H1 (cell line): ENCODE measurements around the gene CFAP206. TPM values are rescaled to one million over a fixed set of nuclear protein-coding genes. Genes with fewer than 3 reads are reported as not detected.

Experiments
- CTCF ChIA-PET: fragments of 300-600 bp; sonication (Branson Sonifier 250); formaldehyde crosslinking; loops from one replicate; lab custom pipeline; 2021; ENCODE audit not compliant: partially characterized antibody; lab: Charles Lee
- POLR2A ChIA-PET: fragments of 300-600 bp; sonication (Branson Sonifier 250); formaldehyde crosslinking; loops from one replicate; lab custom pipeline; 2021; ENCODE audit warnings: inconsistent platforms; ENCODE audit not compliant: partially characterized antibody; lab: Charles Lee
- DNase-seq, 2 experiments: peaks; one replicate each; pipeline versions ENCODE4 v3.0.0 to v3.0.0-alpha.2; 2010 to 2022; ENCODE audit warnings: low spot score in 2 of 2, low read depth in 1 of 2, mixed read lengths in 1 of 2
- FAIRE-seq: peaks from 2 replicates; lab custom pipeline; 2011; peaks lifted over from hg19 to GRCh38; lab: Jason Lieb, UNC
- H2AFZ ChIP-seq: 2 replicates; pipeline ENCODE4 v1.8.1; 2012; ENCODE audit warnings: low read length, inconsistent platforms
- H2AK5ac ChIP-seq: 2 replicates; pipeline ENCODE4 v1.6.1; 2013; ENCODE audit warnings: low read depth, low read length
- H2BK120ac ChIP-seq: replicated peaks from 2 replicates; pipeline ENCODE3; 2013; ENCODE audit warnings: low read depth, low read length, inconsistent platforms
- H2BK12ac ChIP-seq: 2 replicates; pipeline ENCODE4 v1.6.1; 2013; ENCODE audit warnings: low read depth, low read length
- H2BK15ac ChIP-seq: 2 replicates; pipeline ENCODE4 v1.6.1; 2013; ENCODE audit warnings: low read length
- H2BK20ac ChIP-seq: 2 replicates; pipeline ENCODE4 v1.6.1; 2013; ENCODE audit warnings: low read length
- H2BK5ac ChIP-seq: 2 replicates; pipeline ENCODE4 v1.6.1; 2013; ENCODE audit warnings: low read depth, low read length
- H3K14ac ChIP-seq: 2 replicates; pipeline ENCODE4 v1.6.1; 2013; ENCODE audit warnings: inconsistent platforms; ENCODE audit not compliant: insufficient read length
- H3K18ac ChIP-seq: 2 replicates; pipeline ENCODE4 v1.6.1; 2013; ENCODE audit warnings: low read length; ENCODE audit errors: extremely low read depth
- H3K23ac ChIP-seq: 2 replicates; pipeline ENCODE4 v1.6.1; 2013; ENCODE audit warnings: inconsistent platforms; ENCODE audit not compliant: insufficient read length
- H3K23me2 ChIP-seq: 2 replicates; pipeline ENCODE4 v1.6.1; 2013; ENCODE audit warnings: low read depth, low read length
- H3K27ac ChIP-seq: 2 replicates; pipeline ENCODE4 v1.6.1; 2011; ENCODE audit warnings: low read depth, low read length, inconsistent platforms
- H3K27me3 ChIP-seq, 4 experiments: replicated peaks in 1 of 4; 1 replicate in 1 of 4; 2 replicates in 3 of 4; pipeline versions ENCODE4 v1.6.1 to v1.8.1; 2011 to 2013; ENCODE audit warnings: low read length in 3 of 4, mild to moderate bottlenecking in 3 of 4, inconsistent platforms in 2 of 4, mixed read lengths in 2 of 4, moderate library complexity in 1 of 4; ENCODE audit not compliant: control insufficient read depth in 3 of 4, insufficient read depth in 3 of 4; ENCODE audit errors: extremely low read depth in 1 of 4
- H3K36me3 ChIP-seq, 4 experiments: 2 replicates each; pipeline versions ENCODE4 v1.6.1 to v1.8.1; 2011 to 2013; ENCODE audit warnings: mild to moderate bottlenecking in 4 of 4, low read length in 3 of 4, moderate library complexity in 2 of 4, control low read depth in 1 of 4, inconsistent platforms in 1 of 4; ENCODE audit not compliant: insufficient read depth in 4 of 4, control insufficient read depth in 2 of 4
- H3K4ac ChIP-seq: replicated peaks from 2 replicates; pipeline ENCODE3; 2013; ENCODE audit warnings: low read length, low read depth, mixed read lengths, inconsistent platforms; ENCODE audit not compliant: insufficient read length
- H3K4me1 ChIP-seq, 4 experiments: replicated peaks in 1 of 4; 1 replicate in 1 of 4; 2 replicates in 3 of 4; pipeline versions ENCODE4 v1.6.1 to v1.8.1; 2011 to 2013; ENCODE audit warnings: low read length in 3 of 4, inconsistent platforms in 2 of 4, mixed read lengths in 1 of 4; ENCODE audit not compliant: insufficient read depth in 4 of 4, control insufficient read depth in 3 of 4
- H3K4me2 ChIP-seq, 2 experiments: 2 replicates each; pipeline versions ENCODE4 v1.6.1 to v1.8.1; 2011 to 2013; ENCODE audit warnings: low read depth in 2 of 2, low read length in 2 of 2, control low read depth in 1 of 2, inconsistent platforms in 1 of 2, mild to moderate bottlenecking in 1 of 2; ENCODE audit not compliant: insufficient read depth in 1 of 2
- H3K4me3 ChIP-seq, 4 experiments: fragments of 200-600, 300-600 bp in 1 of 4; sonication (generic), shearing (Covaris generic), sonication (Bioruptor Twin) in 1 of 4; 2 replicates each; pipeline versions ENCODE4 v1.5.1 to v1.8.1; 2011 to 2016; ENCODE audit warnings: low read length in 4 of 4, low read depth in 3 of 4, control low read depth in 2 of 4, inconsistent platforms in 2 of 4, mild to moderate bottlenecking in 2 of 4, mixed read lengths in 1 of 4, moderate library complexity in 1 of 4; ENCODE audit not compliant: insufficient read depth in 2 of 4; ENCODE audit errors: extremely low read depth in 1 of 4
- H3K56ac ChIP-seq: replicated peaks from 2 replicates; pipeline ENCODE3; 2013; ENCODE audit warnings: low read depth, mild to moderate bottlenecking, mixed read lengths, low read length, inconsistent platforms; ENCODE audit not compliant: insufficient read length
- H3K79me1 ChIP-seq: 2 replicates; pipeline ENCODE4 v1.6.1; 2013; ENCODE audit warnings: low read depth, low read length, control low read depth
- H3K79me2 ChIP-seq, 2 experiments: 2 replicates each; pipeline versions ENCODE4 v1.6.1 to v1.8.1; 2012 to 2013; ENCODE audit warnings: low read length in 2 of 2, mild to moderate bottlenecking in 2 of 2, inconsistent platforms in 1 of 2; ENCODE audit not compliant: insufficient read depth in 2 of 2, control insufficient read depth in 1 of 2
- H3K9ac ChIP-seq, 4 experiments: replicated peaks in 1 of 4; 1 replicate in 1 of 4; 2 replicates in 3 of 4; pipeline versions ENCODE4 v1.6.1 to v1.8.1; 2011 to 2013; ENCODE audit warnings: low read depth in 3 of 4, low read length in 3 of 4, control low read depth in 2 of 4, mild to moderate bottlenecking in 2 of 4, moderate library complexity in 2 of 4, inconsistent platforms in 1 of 4; ENCODE audit errors: extremely low read depth in 1 of 4
- H3K9me3 ChIP-seq, 2 experiments: 2 replicates each; pipeline versions ENCODE4 v1.6.1 to v1.8.1; 2012 to 2013; ENCODE audit warnings: mild to moderate bottlenecking in 2 of 2, moderate library complexity in 2 of 2, control low read depth in 1 of 2, inconsistent platforms in 1 of 2, low read depth in 1 of 2, low read length in 1 of 2, mixed read lengths in 1 of 2; ENCODE audit not compliant: insufficient read depth in 2 of 2
- H4K20me1 ChIP-seq, 2 experiments: replicated peaks in 1 of 2; 2 replicates each; pipeline versions ENCODE3 to v1.8.1; 2011 to 2013; ENCODE audit warnings: inconsistent platforms in 2 of 2, low read length in 2 of 2, mild to moderate bottlenecking in 1 of 2; ENCODE audit not compliant: insufficient read depth in 2 of 2, control insufficient read depth in 1 of 2
- H4K5ac ChIP-seq: 2 replicates; pipeline ENCODE4 v1.6.1; 2013; ENCODE audit warnings: low read length, low read depth, mixed read lengths, inconsistent platforms; ENCODE audit not compliant: insufficient read length
- H4K8ac ChIP-seq: 2 replicates; pipeline ENCODE4 v1.8.0; 2013; ENCODE audit warnings: mild to moderate bottlenecking, moderate library complexity, low read length, inconsistent platforms; ENCODE audit not compliant: insufficient read depth; ENCODE audit errors: extremely low read depth
- H4K91ac ChIP-seq: replicated peaks from 2 replicates; pipeline ENCODE3; 2013; ENCODE audit warnings: low read length, mixed read lengths, inconsistent platforms; ENCODE audit not compliant: insufficient read length
- BACH1 ChIP-seq: IDR thresholded peaks from 2 replicates; pipeline ENCODE4 v1.6.1; 2012; ENCODE audit warnings: low read length, improper control_type of control experiment
- BCL11A ChIP-seq, 2 experiments: IDR thresholded peaks; one replicate each; pipeline ENCODE4 v1.6.1; 2011; ENCODE audit warnings: low read depth in 2 of 2, low read length in 2 of 2, mild to moderate bottlenecking in 2 of 2
- EGR1 ChIP-seq: IDR thresholded peaks from 2 replicates; pipeline ENCODE4 v1.6.1; 2011; ENCODE audit warnings: low read depth, low read length, borderline replicate concordance
- EZH2 ChIP-seq: fragments of 200-600 bp; sonication (generic); IDR thresholded peaks from 2 replicates; pipeline ENCODE4 v1.7.1; 2012; ENCODE audit warnings: low read depth, mild to moderate bottlenecking, moderate library complexity, low read length, inconsistent platforms; ENCODE audit not compliant: severe bottlenecking
- HDAC6 ChIP-seq: IDR thresholded peaks from one replicate; pipeline ENCODE4 v1.7.1; 2012; ENCODE audit warnings: low read depth, mild to moderate bottlenecking, inconsistent platforms, low read length, moderate library complexity
- KDM4A ChIP-seq: IDR thresholded peaks from one replicate; pipeline ENCODE4 v1.7.1; 2012; ENCODE audit warnings: low read depth, mild to moderate bottlenecking, moderate library complexity, low read length, inconsistent platforms; ENCODE audit not compliant: severe bottlenecking
- KDM5A ChIP-seq: fragments of 200-600 bp; IDR thresholded peaks from 2 replicates; pipeline ENCODE4 v1.7.1; 2012; ENCODE audit warnings: mild to moderate bottlenecking, low read length, inconsistent platforms, mixed read lengths
- POU5F1 ChIP-seq: IDR thresholded peaks from 2 replicates; pipeline ENCODE4 v1.6.1; 2011; ENCODE audit warnings: low read depth, mild to moderate bottlenecking, low read length, moderate library complexity
- SAP30 ChIP-seq: fragments of 300-600 bp; sonication (generic); IDR thresholded peaks from 2 replicates; pipeline ENCODE4 v1.7.1; 2012; ENCODE audit warnings: low read length, moderate library complexity, mild to moderate bottlenecking, inconsistent platforms; ENCODE audit not compliant: insufficient read depth, insufficient replicate concordance
- SIRT6 ChIP-seq: IDR thresholded peaks from one replicate; pipeline ENCODE4 v1.7.1; 2012; ENCODE audit warnings: low read length, inconsistent platforms
- ZNF274 ChIP-seq: IDR thresholded peaks from 2 replicates; pipeline ENCODE4 v1.7.0; 2012; ENCODE audit warnings: low read length, borderline replicate concordance; ENCODE audit errors: extremely low read depth
- WGBS, 2 experiments: shearing (Covaris generic) in 1 of 2; methylation state at CpG; one replicate each; pipeline versions ENCODE4 v1.1.6 to v1.1.7; 2013 to 2015; ENCODE audit warnings: low lambda C conversion rate in 2 of 2, mixed read lengths in 2 of 2, inconsistent platforms in 1 of 2, low coverage in 1 of 2, missing lambda C conversion rate in 1 of 2; ENCODE audit not compliant: insufficient replicate concordance in 2 of 2, insufficient coverage in 1 of 2, insufficient read length in 1 of 2; ENCODE audit errors: extremely low coverage in 1 of 2, missing lambda C conversion rate in 1 of 2; 5-methylcytosine and 5-hydroxymethylcytosine counted together
- polyA plus RNA-seq, 7 experiments: library from polyadenylated mRNA; depleted of rRNA in 3 of 7; stranded (reverse) in 5 of 7; unstranded in 2 of 7; fragments of >200 nt in 5 of 7; fragments of 200-250 nt in 2 of 7; gene quantifications; 1 replicate in 5 of 7; 2 replicates in 1 of 7; 4 replicates in 1 of 7; pipeline versions ENCODE4 v1.2.1 to v1.2.3, GENCODE V29; 2011 to 2013; ENCODE audit warnings: missing spikeins in 2 of 7, mixed read lengths in 2 of 7
- total RNA-seq: library from RNA; stranded (reverse); fragmentation: NEBNext Ultra II Directional; extraction: Animal tissue kit (Norgen Biotek cat#: 25700); gene quantifications from 2 replicates; pipeline ENCODE4 v1.2.1, GENCODE V29; 2021
- TF ChIP-seq, protein P1 (sequence below), 3 experiments: IDR thresholded peaks; 1 replicate in 2 of 3; 2 replicates in 1 of 3; pipeline versions ENCODE4 v1.5.1 to v1.6.1; 2011; ENCODE audit warnings: low read length in 3 of 3, mild to moderate bottlenecking in 3 of 3, inconsistent platforms in 2 of 3, low read depth in 1 of 3, moderate library complexity in 1 of 3; ENCODE audit not compliant: insufficient read depth in 1 of 3; ENCODE audit errors: control extremely low read depth in 1 of 3

CFAP206 gene
- total and polyA plus RNA-seq, 2 of the 8 experiments (the other 6 are each of a cell fraction or from before 2014, with no cell fraction given): not detected

DNA sequence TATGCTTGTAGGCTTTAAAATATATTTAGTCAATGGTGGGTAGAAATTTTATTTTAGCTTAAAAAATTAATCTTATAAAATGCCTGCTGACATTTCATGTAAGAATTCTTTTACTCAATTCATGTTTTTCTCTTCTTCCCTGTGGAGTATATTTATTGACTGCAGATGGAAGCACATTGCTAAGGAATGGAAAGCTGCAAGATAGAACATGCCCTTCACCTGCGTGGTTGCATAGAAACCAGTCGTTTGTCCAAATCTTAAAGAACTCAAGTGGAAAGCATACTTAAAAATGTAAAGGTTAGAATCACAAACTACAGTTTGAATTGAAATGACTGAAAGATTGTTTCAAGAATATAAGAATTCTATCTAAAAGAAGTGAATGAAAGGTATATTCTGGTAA, 32.5 kb upstream of the CFAP206 start:
- Histone ChIP-seq H3K9me3 (no peaks in the 10 kb centered on the region; a peak in 1 of 4 replicates), H3K27ac (no peak overlapping the region), H3K36me3 (no peaks in the 10 kb centered on the region), H3K27me3 (no peaks in the 10 kb centered on the region), H2AFZ (no peak overlapping the region), H3K23ac (no peak overlapping the region), H3K23me2 (no peaks in the 10 kb centered on the region), H2BK12ac (no peak overlapping the region), H2BK120ac (no peak overlapping the region), H2BK5ac (no peak overlapping the region), H2BK20ac (no peak overlapping the region), H4K5ac (no peak overlapping the region), H3K56ac (no peak overlapping the region), H3K14ac (no peak overlapping the region), H3K79me1 (no peaks in the 10 kb centered on the region), H4K8ac (no peak overlapping the region), H3K79me2 (no peaks in the 10 kb centered on the region), H3K9ac (no peak overlapping the region), H3K4me2 (no peak overlapping the region), H4K91ac (no peak overlapping the region), H2BK15ac (no peak overlapping the region), H3K4ac (no peak overlapping the region), H3K4me3 (no peak overlapping the region), H3K18ac (no peak overlapping the region), H4K20me1 (no peaks in the 10 kb centered on the region), H3K4me1 (no peaks in the 10 kb centered on the region), H2AK5ac (no peak overlapping the region)
- CTCF ChIA-PET: interaction anchor here (0.7 kb wide), 1 partner anchor 95 kb away, joined by 3 read pairs; no protein-coding TSS in a partner anchor
- FAIRE-seq (no peak), DNase-seq (no peak)
- WGBS, 2 experiments: 87% methylated on average over 2 of the region's 2 CpGs; no CpG with 5 or more reads in 1 of the 2 experiments
- POLR2A ChIA-PET: no interaction called here
- no peak for TF ChIP-seq KDM4A
- no peak for TF ChIP-seq POU5F1
- TF ChIP-seq HDAC6: no peak
- TF ChIP-seq ZNF274: no peak
- no peak for TF ChIP-seq KDM5A
- TF ChIP-seq BCL11A (IDR thresholded peaks at IDR 0.05; ENCODE audit: low read depth in 2 of 2, low read length in 2 of 2): no peak
- no peak for TF ChIP-seq EZH2
- TF ChIP-seq SIRT6: no peak
- TF ChIP-seq, protein P1, sequence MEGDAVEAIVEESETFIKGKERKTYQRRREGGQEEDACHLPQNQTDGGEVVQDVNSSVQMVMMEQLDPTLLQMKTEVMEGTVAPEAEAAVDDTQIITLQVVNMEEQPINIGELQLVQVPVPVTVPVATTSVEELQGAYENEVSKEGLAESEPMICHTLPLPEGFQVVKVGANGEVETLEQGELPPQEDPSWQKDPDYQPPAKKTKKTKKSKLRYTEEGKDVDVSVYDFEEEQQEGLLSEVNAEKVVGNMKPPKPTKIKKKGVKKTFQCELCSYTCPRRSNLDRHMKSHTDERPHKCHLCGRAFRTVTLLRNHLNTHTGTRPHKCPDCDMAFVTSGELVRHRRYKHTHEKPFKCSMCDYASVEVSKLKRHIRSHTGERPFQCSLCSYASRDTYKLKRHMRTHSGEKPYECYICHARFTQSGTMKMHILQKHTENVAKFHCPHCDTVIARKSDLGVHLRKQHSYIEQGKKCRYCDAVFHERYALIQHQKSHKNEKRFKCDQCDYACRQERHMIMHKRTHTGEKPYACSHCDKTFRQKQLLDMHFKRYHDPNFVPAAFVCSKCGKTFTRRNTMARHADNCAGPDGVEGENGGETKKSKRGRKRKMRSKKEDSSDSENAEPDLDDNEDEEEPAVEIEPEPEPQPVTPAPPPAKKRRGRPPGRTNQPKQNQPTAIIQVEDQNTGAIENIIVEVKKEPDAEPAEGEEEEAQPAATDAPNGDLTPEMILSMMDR (IDR thresholded peaks at IDR 0.05; ENCODE audit: control extremely low read depth in 1 of 3, insufficient read depth in 1 of 3, low read depth in 1 of 3, low read length in 3 of 3): no peak
- TF ChIP-seq SAP30: no peak
- no peak for TF ChIP-seq EGR1
- TF ChIP-seq BACH1: no peak
